WTC11 (cell line): ENCODE results near the gene LPP. TPM values are rescaled to one million over a fixed set of nuclear protein-coding genes. Genes with fewer than 3 reads are reported as not detected.

Experiments
- ATAC-seq: fragments of 200-7000 bp; cut with Tn5 transposase; 2 replicates; pipeline ENCODE4 v1.10.0; 2021; ENCODE audit warnings: mild to moderate bottlenecking, moderate library complexity
- CTCF ChIA-PET: fragments of 300-600 bp; sonication (Branson Sonifier 250); formaldehyde crosslinking; loops from one replicate; lab custom pipeline; 2021; ENCODE audit warnings: antibody characterized with exemption; lab: Charles Lee
- POLR2A ChIA-PET: fragments of 350-600 bp; sonication (Branson Sonifier 250); formaldehyde crosslinking; loops from one replicate; lab custom pipeline; 2021; ENCODE audit warnings: antibody characterized with exemption; lab: Charles Lee
- DNase-seq: peaks from one replicate; pipeline ENCODE4 v3.0.0; 2021; ENCODE audit warnings: low spot score
- H3K27ac Mint-ChIP-seq: 2 replicates; pipeline ENCODE4 v1.8.0; 2021; ENCODE audit warnings: mixed read lengths
- H3K27me3 Mint-ChIP-seq: 2 replicates; pipeline ENCODE4 v1.8.0; 2021; ENCODE audit warnings: low read depth, mild to moderate bottlenecking, moderate library complexity, mixed read lengths
- H3K36me3 Mint-ChIP-seq: 2 replicates; pipeline ENCODE4 v1.8.0; 2021; ENCODE audit warnings: mixed read lengths
- H3K4me1 Mint-ChIP-seq: 2 replicates; pipeline ENCODE4 v1.8.0; 2022; ENCODE audit warnings: mixed read lengths
- H3K4me3 Mint-ChIP-seq: 2 replicates; pipeline ENCODE4 v1.8.0; 2021; ENCODE audit warnings: mild to moderate bottlenecking, moderate library complexity, mixed read lengths
- H3K9me3 Mint-ChIP-seq: 2 replicates; pipeline ENCODE4 v1.8.0; 2021; ENCODE audit warnings: mixed read lengths
- ATF2 ChIP-seq: sonication (generic); formaldehyde crosslinking; IDR thresholded peaks from 2 replicates; pipeline ENCODE4 v1.8.1; 2022; ENCODE audit warnings: low read depth, missing genetic modification reagents, borderline replicate concordance
- FOXJ3 ChIP-seq: sonication (generic); formaldehyde crosslinking; IDR thresholded peaks from 2 replicates; pipeline ENCODE4 v1.9.0; 2021; ENCODE audit warnings: missing genetic modification reagents, mild to moderate bottlenecking, borderline replicate concordance
- FOXP4 ChIP-seq: sonication (generic); formaldehyde crosslinking; IDR thresholded peaks from 2 replicates; pipeline ENCODE4 v1.8.0; 2022; ENCODE audit warnings: mild to moderate bottlenecking, missing genetic modification reagents
- NFATC4 ChIP-seq: fragments of 250-450 bp; sonication (Bioruptor Pico); IDR thresholded peaks from 2 replicates; pipeline ENCODE4 v1.9.0; 2021; ENCODE audit warnings: mild to moderate bottlenecking
- SMAD3 ChIP-seq: sonication (generic); formaldehyde crosslinking; IDR thresholded peaks from 2 replicates; pipeline ENCODE4 v1.8.0; 2022; ENCODE audit warnings: missing genetic modification reagents, mild to moderate bottlenecking, borderline replicate concordance
- SP1 ChIP-seq: sonication (generic); formaldehyde crosslinking; conservative IDR thresholded peaks from 2 replicates; pipeline ENCODE4 v1.8.1; 2022; ENCODE audit warnings: missing genetic modification reagents
- TEAD1 ChIP-seq: sonication (generic); formaldehyde crosslinking; IDR thresholded peaks from 2 replicates; pipeline ENCODE4 v1.8.0; 2022; ENCODE audit warnings: mild to moderate bottlenecking, missing genetic modification reagents
- ZBTB21 ChIP-seq: sonication (generic); formaldehyde crosslinking; IDR thresholded peaks from 2 replicates; pipeline ENCODE4 v1.8.1; 2023; ENCODE audit warnings: mild to moderate bottlenecking, missing genetic modification reagents, borderline replicate concordance
- ZBTB43 ChIP-seq: sonication (generic); formaldehyde crosslinking; IDR thresholded peaks from 2 replicates; pipeline ENCODE4 v1.8.1; 2023; ENCODE audit warnings: mild to moderate bottlenecking, missing genetic modification reagents
- ZMAT4 ChIP-seq: fragments of 250-450 bp; sonication (Bioruptor Pico); IDR thresholded peaks from 2 replicates; pipeline ENCODE4 v1.9.0; 2021; ENCODE audit warnings: mild to moderate bottlenecking
- ZNF121 ChIP-seq: sonication (generic); formaldehyde crosslinking; IDR thresholded peaks from 2 replicates; pipeline ENCODE4 v1.8.0; 2023; ENCODE audit warnings: missing genetic modification reagents
- ZNF219 ChIP-seq: sonication (generic); formaldehyde crosslinking; IDR thresholded peaks from 2 replicates; pipeline ENCODE4 v1.8.0; 2023; ENCODE audit warnings: missing genetic modification reagents, mild to moderate bottlenecking, borderline replicate concordance
- ZNF263 ChIP-seq: sonication (generic); formaldehyde crosslinking; IDR thresholded peaks from 2 replicates; pipeline ENCODE4 v1.8.1; 2022; ENCODE audit warnings: low read depth, mild to moderate bottlenecking, moderate library complexity, missing genetic modification reagents
- ZNF317 ChIP-seq: sonication (generic); formaldehyde crosslinking; IDR thresholded peaks from 2 replicates; pipeline ENCODE4 v1.8.1; 2023; ENCODE audit warnings: low read depth, mild to moderate bottlenecking, moderate library complexity, missing genetic modification reagents, borderline replicate concordance
- ZNF416 ChIP-seq: fragments of 250-450 bp; sonication (Bioruptor Pico); IDR thresholded peaks from 2 replicates; pipeline ENCODE4 v1.9.0; 2021; ENCODE audit warnings: mild to moderate bottlenecking, inconsistent platforms
- total RNA-seq: library from RNA; stranded (reverse); gene quantifications from 3 replicates; pipeline ENCODE4 v1.2.3, GENCODE V29; 2021
- TF ChIP-seq, protein P1 (sequence below): fragments of 250-450 bp; sonication (Bioruptor Pico); IDR thresholded peaks from 2 replicates; pipeline ENCODE4 v1.8.0; 2021; ENCODE audit warnings: mild to moderate bottlenecking
- TF ChIP-seq, protein P2 (sequence below): sonication (generic); formaldehyde crosslinking; IDR thresholded peaks from 2 replicates; pipeline ENCODE4 v1.8.1; 2022; ENCODE audit warnings: missing genetic modification reagents, borderline replicate concordance

LPP gene
- total RNA-seq, 1 experiment from 2014 or later: 49.6 TPM

- TF ChIP-seq, protein P1, sequence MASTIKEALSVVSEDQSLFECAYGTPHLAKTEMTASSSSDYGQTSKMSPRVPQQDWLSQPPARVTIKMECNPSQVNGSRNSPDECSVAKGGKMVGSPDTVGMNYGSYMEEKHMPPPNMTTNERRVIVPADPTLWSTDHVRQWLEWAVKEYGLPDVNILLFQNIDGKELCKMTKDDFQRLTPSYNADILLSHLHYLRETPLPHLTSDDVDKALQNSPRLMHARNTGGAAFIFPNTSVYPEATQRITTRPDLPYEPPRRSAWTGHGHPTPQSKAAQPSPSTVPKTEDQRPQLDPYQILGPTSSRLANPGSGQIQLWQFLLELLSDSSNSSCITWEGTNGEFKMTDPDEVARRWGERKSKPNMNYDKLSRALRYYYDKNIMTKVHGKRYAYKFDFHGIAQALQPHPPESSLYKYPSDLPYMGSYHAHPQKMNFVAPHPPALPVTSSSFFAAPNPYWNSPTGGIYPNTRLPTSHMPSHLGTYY (CRISPR knock-in tag): no peak
These were observed 334.8 kb downstream of the LPP start (continued) for GRCh38 chr3:188488801-188489200.

GRCh38 chr3:188489639-188490405 lies 335.9 kb downstream of the LPP start:
- Mint-ChIP-seq H3K4me1 (peaks cover 4% of the 10 kb centered on the region), H3K4me3 (no peak overlapping the region), H3K27ac (no peak overlapping the region), H3K36me3 (no peaks in the 10 kb centered on the region), H3K9me3 (no peaks in the 10 kb centered on the region), H3K27me3 (no peaks in the 10 kb centered on the region)
- ATAC-seq (no peak), DNase-seq (no peak)
- ChIA-PET CTCF (no interaction called here), POLR2A (no interaction called here)
- TF ChIP-seq, protein P2, sequence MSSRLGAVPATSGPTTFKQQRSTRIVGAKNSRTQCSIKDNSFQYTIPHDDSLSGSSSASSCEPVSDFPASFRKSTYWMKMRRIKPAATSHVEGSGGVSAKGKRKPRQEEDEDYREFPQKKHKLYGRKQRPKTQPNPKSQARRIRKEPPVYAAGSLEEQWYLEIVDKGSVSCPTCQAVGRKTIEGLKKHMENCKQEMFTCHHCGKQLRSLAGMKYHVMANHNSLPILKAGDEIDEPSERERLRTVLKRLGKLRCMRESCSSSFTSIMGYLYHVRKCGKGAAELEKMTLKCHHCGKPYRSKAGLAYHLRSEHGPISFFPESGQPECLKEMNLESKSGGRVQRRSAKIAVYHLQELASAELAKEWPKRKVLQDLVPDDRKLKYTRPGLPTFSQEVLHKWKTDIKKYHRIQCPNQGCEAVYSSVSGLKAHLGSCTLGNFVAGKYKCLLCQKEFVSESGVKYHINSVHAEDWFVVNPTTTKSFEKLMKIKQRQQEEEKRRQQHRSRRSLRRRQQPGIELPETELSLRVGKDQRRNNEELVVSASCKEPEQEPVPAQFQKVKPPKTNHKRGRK (CRISPR knock-in tag): no peak
- TF ChIP-seq NFATC4 (CRISPR knock-in tag): no peak

GRCh38 chr3:188490416-188490815 lies 336.5 kb downstream of the LPP start:
- ATAC-seq (no peak), DNase-seq (no peak)
- no peaks in the 10 kb centered on the region for H3K9me3 Mint-ChIP-seq
- ChIA-PET CTCF (no interaction called here), POLR2A (no interaction called here)
- H3K4me3 Mint-ChIP-seq: no peak overlapping the region
- TF ChIP-seq ATF2 (CRISPR knock-in tag) (no peak), ZNF219 (CRISPR knock-in tag) (no peak), ZNF121 (no peak), SMAD3 (CRISPR knock-in tag) (no peak), TEAD1 (no peak), ZMAT4 (CRISPR knock-in tag) (no peak), SP1 (CRISPR knock-in tag) (no peak), ZNF317 (CRISPR knock-in tag) (no peak), ZBTB21 (CRISPR knock-in tag) (no peak), ZNF263 (no peak), ZNF416 (CRISPR knock-in tag) (no peak), FOXP4 (no peak), FOXJ3 (CRISPR knock-in tag) (no peak), ZBTB43 (CRISPR knock-in tag) (no peak)
- H3K4me1 Mint-ChIP-seq: peaks cover 4% of the 10 kb centered on the region
- H3K36me3 Mint-ChIP-seq: no peaks in the 10 kb centered on the region
- no peaks in the 10 kb centered on the region for H3K27me3 Mint-ChIP-seq
- H3K27ac Mint-ChIP-seq: no peak overlapping the region
